DND-41 (cell line): ENCODE data around the gene KHK.

Source experiments
- ATAC-seq: fragments of 200-7000 bp; cut with Tn5 transposase; 3 replicates; pipeline ENCODE4 v1.9.1; 2021; ENCODE audit warnings: low read depth; ENCODE audit not compliant: insufficient read depth
- DNase-seq: peaks from one replicate; pipeline ENCODE4 v3.0.0-alpha.2; 2020
- H2AFZ ChIP-seq: 2 replicates; pipeline ENCODE4 v1.6.0; 2012; ENCODE audit warnings: low read depth, low read length
- H3K27ac ChIP-seq: 2 replicates; pipeline ENCODE4 v1.5.1; 2012; ENCODE audit warnings: low read length, inconsistent platforms
- H3K27me3 ChIP-seq: fragments of 200-600 bp; sonication (generic); 2 replicates; pipeline ENCODE4 v1.6.0; 2012; ENCODE audit warnings: low read length, mild to moderate bottlenecking, inconsistent platforms; ENCODE audit not compliant: insufficient read depth, poor library complexity
- H3K36me3 ChIP-seq: 2 replicates; pipeline ENCODE4 v1.5.1; 2012; ENCODE audit warnings: low read length, inconsistent platforms; ENCODE audit not compliant: insufficient read depth
- H3K4me1 ChIP-seq: 2 replicates; pipeline ENCODE4 v1.5.1; 2012; ENCODE audit warnings: mild to moderate bottlenecking, low read length; ENCODE audit not compliant: insufficient read depth
- H3K4me2 ChIP-seq: 2 replicates; pipeline ENCODE4 v1.6.0; 2012; ENCODE audit warnings: mild to moderate bottlenecking, moderate library complexity, low read length, inconsistent platforms; ENCODE audit not compliant: insufficient read depth
- H3K4me3 ChIP-seq, 2 experiments: fragments of 200-600 bp in 1 of 2; shearing (Covaris generic) in 1 of 2; 2 replicates each; pipeline ENCODE4 v1.5.1; 2012 to 2016; ENCODE audit warnings: inconsistent platforms in 2 of 2, low read length in 2 of 2, mild to moderate bottlenecking in 2 of 2, low read depth in 1 of 2, moderate library complexity in 1 of 2
- H3K79me2 ChIP-seq: 2 replicates; pipeline ENCODE4 v1.6.0; 2012; ENCODE audit warnings: low read length, inconsistent platforms; ENCODE audit not compliant: insufficient read depth
- H3K9ac ChIP-seq: 2 replicates; pipeline ENCODE4 v1.6.0; 2012; ENCODE audit warnings: low read depth, mild to moderate bottlenecking, inconsistent platforms, low read length, moderate library complexity
- H3K9me3 ChIP-seq: 2 replicates; pipeline ENCODE4 v1.5.1; 2012; ENCODE audit warnings: low read length, moderate library complexity, mild to moderate bottlenecking, inconsistent platforms; ENCODE audit not compliant: insufficient read depth, severe bottlenecking
- H4K20me1 ChIP-seq: 2 replicates; pipeline ENCODE4 v1.6.0; 2012; ENCODE audit warnings: low read length; ENCODE audit not compliant: insufficient read depth
- EZH2 ChIP-seq: IDR thresholded peaks from 3 replicates; pipeline ENCODE4 v1.6.1; 2012; ENCODE audit warnings: borderline replicate concordance, low read depth, mild to moderate bottlenecking, moderate library complexity, low read length, inconsistent platforms; ENCODE audit not compliant: severe bottlenecking
- TF ChIP-seq, protein P1 (sequence below): IDR thresholded peaks from 2 replicates; pipeline ENCODE4 v1.5.1; 2012; ENCODE audit warnings: borderline replicate concordance, low read length, moderate library complexity, mild to moderate bottlenecking; ENCODE audit not compliant: poor library complexity, severe bottlenecking; ENCODE audit errors: extremely low read depth

Gene KHK

DNA sequence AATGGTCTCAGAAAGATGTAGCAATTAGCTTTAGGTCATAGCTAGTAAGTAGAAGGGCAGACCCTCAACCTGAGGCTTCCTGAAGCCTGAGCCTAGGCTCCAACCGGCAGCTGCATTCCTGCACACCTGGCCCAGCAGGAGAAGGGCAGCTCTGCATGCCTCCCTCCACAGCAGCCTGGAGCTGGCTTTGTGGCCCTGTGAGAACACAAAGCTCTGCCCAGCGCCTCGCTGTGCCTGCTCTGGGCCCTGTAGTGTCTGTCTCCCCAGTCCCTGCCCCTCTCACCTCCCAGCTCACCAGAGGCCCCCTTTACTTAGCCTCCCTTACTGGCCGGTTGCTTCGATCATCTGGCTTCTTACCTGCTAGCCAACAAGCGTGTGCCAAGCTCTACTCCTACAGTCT, 47.1 kb upstream of the KHK start:
- Histone ChIP-seq H3K27me3 (no peaks in the 10 kb centered on the region), H3K27ac (no peak overlapping the region), H4K20me1 (no peaks in the 10 kb centered on the region), H3K36me3 (peaks cover 74% of the 10 kb centered on the region), H3K4me2 (no peak overlapping the region), H2AFZ (no peak overlapping the region), H3K9ac (no peak overlapping the region), H3K4me1 (peaks cover 8% of the 10 kb centered on the region), H3K79me2 (peaks cover 11% of the 10 kb centered on the region; the same call in 1 of the 2 replicates), H3K4me3 (no peak overlapping the region), H3K9me3 (no peaks in the 10 kb centered on the region)
- DNase-seq (no peak), ATAC-seq (no peak)
- TF ChIP-seq, protein P1, sequence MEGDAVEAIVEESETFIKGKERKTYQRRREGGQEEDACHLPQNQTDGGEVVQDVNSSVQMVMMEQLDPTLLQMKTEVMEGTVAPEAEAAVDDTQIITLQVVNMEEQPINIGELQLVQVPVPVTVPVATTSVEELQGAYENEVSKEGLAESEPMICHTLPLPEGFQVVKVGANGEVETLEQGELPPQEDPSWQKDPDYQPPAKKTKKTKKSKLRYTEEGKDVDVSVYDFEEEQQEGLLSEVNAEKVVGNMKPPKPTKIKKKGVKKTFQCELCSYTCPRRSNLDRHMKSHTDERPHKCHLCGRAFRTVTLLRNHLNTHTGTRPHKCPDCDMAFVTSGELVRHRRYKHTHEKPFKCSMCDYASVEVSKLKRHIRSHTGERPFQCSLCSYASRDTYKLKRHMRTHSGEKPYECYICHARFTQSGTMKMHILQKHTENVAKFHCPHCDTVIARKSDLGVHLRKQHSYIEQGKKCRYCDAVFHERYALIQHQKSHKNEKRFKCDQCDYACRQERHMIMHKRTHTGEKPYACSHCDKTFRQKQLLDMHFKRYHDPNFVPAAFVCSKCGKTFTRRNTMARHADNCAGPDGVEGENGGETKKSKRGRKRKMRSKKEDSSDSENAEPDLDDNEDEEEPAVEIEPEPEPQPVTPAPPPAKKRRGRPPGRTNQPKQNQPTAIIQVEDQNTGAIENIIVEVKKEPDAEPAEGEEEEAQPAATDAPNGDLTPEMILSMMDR = no peak
- TF ChIP-seq EZH2 = no peak

DNA sequence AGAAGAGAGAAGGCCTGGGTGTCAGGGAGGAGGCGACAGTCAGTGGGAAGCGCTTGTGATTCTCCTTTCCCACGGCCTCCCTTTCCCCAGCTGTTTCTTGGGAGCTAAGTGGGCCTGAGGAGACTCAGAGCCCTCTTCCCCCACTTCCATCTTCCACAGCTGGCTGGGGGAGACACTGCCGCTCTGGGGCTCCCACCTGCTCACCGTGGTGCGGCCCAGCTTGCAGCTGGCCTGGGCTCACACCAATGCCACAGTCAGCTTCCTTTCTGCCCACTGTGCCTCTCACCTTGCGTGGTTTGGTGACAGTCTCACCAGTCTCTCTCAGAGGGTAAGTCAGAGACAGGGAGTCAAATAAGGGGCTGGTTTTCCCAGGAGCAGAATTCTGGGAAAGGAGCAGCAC, 46.7 kb upstream of the KHK start:
- H3K4me3 ChIP-seq = no peak overlapping the region
- no peak overlapping the region; the same call in 1 of the 2 replicates for H3K4me2 ChIP-seq
- peaks cover 8% of the 10 kb centered on the region; the same call in 1 of the 2 replicates for H3K79me2 ChIP-seq
- TF ChIP-seq, protein P1 = no peak
- no peak for TF ChIP-seq EZH2
- peaks cover 72% of the 10 kb centered on the region for H3K36me3 ChIP-seq
- no peak overlapping the region for H3K27ac ChIP-seq
- H3K27me3 ChIP-seq = no peaks in the 10 kb centered on the region
- peaks cover 5% of the 10 kb centered on the region for H3K4me1 ChIP-seq
- no peak overlapping the region for H3K9ac ChIP-seq
- H4K20me1 ChIP-seq = no peaks in the 10 kb centered on the region
- ATAC-seq = no peak
- H3K9me3 ChIP-seq = no peaks in the 10 kb centered on the region
- H2AFZ ChIP-seq = no peak overlapping the region
- no peak for DNase-seq

DNA sequence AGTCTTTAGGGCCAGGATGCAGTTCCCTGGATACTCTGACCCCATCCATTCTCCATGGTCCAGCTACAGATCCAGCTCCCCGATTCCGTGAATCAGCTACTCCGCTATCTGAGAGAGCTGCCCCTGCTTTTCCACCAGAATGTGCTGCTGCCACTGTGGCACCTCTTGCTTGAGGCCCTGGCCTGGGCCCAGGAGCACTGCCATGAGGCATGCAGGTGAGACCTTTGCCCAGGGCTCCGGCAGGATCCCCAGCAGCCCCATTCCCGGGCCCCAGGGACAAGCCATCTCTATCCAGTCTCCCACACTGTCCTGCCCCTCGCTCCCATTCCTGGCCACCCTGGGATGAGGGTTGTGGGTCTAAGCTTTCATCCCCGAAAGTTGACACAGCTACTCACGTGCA, 46.3 kb upstream of the KHK start:
- no peak overlapping the region for H2AFZ ChIP-seq
- no peak for TF ChIP-seq EZH2
- TF ChIP-seq, protein P1 = no peak

DNA sequence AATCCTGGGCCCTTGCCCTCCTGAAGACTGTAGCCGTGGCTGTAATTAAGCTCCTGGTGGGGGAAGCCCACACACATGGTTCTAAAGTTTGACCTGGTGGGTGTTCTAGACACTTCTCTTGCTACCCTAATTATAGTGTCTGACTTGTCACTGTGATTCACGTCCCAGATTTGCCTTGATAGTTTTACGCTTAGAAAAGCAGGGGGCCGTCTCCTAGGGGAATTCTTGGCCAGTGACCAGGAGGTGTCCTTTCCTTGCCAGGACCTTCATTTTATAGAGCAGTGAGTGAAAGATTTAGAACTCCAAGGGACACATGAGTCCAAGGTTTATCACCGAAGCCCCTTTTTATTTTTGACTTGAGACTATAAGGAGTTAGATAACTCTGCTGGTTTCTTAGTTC, 44.8 kb upstream of the KHK start:
- peaks cover 53% of the 10 kb centered on the region for H3K36me3 ChIP-seq
- no peak overlapping the region for H3K4me3 ChIP-seq
- H3K4me2 ChIP-seq = no peak overlapping the region
- H3K9me3 ChIP-seq = no peaks in the 10 kb centered on the region
- no peaks in the 10 kb centered on the region for H4K20me1 ChIP-seq
- H3K27me3 ChIP-seq = no peaks in the 10 kb centered on the region
- ATAC-seq (no peak), DNase-seq (no peak)
- H3K27ac ChIP-seq = no peak overlapping the region
- H3K4me1 ChIP-seq = no peaks in the 10 kb centered on the region
- H2AFZ ChIP-seq = no peak overlapping the region
- no peaks in the 10 kb centered on the region for H3K79me2 ChIP-seq
- no peak for TF ChIP-seq EZH2
- TF ChIP-seq, protein P1 = no peak
- no peak overlapping the region for H3K9ac ChIP-seq

More for the DNA sequence above, 46.3 kb upstream of the KHK start:
- H3K27me3 ChIP-seq = no peaks in the 10 kb centered on the region
- DNase-seq (no peak), ATAC-seq (no peak)
- 0 out of 2 replicates have a peak, but pooled peaks cover 1% of the 10 kb centered on the region for H3K4me1 ChIP-seq
- H3K36me3 ChIP-seq = peaks cover 68% of the 10 kb centered on the region
- H3K4me2 ChIP-seq = no peak overlapping the region
- no peak overlapping the region for H3K9ac ChIP-seq
- no peaks in the 10 kb centered on the region for H4K20me1 ChIP-seq
- peaks cover 3% of the 10 kb centered on the region; the same call in 1 of the 2 replicates for H3K79me2 ChIP-seq
- no peak overlapping the region for H3K27ac ChIP-seq
- no peaks in the 10 kb centered on the region for H3K9me3 ChIP-seq
- no peak overlapping the region for H3K4me3 ChIP-seq
